COLO829 (cell line): Measurements from ENCODE around the gene NHLRC4.

Source experiments
- DNase-seq: peaks from one replicate; pipeline ENCODE4 v3.0.0; 2012; ENCODE audit warnings: low spot score

NHLRC4 gene

GRCh38 chr16:598823-599739 is 32.3 kb downstream of the NHLRC4 start:
- DNase-seq, result no peak

- DNase-seq, result no peak
Observed at GRCh38 chr16:600781-601180, 34.0 kb downstream of the NHLRC4 start.

GRCh38 chr16:603933-604332 is 37.1 kb downstream of the NHLRC4 start:
- no peak for DNase-seq

GRCh38 chr16:606656-607307 is 40.0 kb downstream of the NHLRC4 start:
- DNase-seq, result no peak

GRCh38 chr16:608019-608418 is 41.2 kb downstream of the NHLRC4 start:
- DNase-seq, result no peak

- DNase-seq, result no peak
Observed at GRCh38 chr16:609316-609715, 42.5 kb downstream of the NHLRC4 start.

GRCh38 chr16:609984-610383 is 43.2 kb downstream of the NHLRC4 start:
- no peak for DNase-seq

- DNase-seq, result no peak
Observed at GRCh38 chr16:610513-611381, 43.9 kb downstream of the NHLRC4 start.

GRCh38 chr16:615122-615521 is 48.3 kb downstream of the NHLRC4 start:
- no peak for DNase-seq

- no peak for DNase-seq
Observed at GRCh38 chr16:616733-617586, 50.2 kb downstream of the NHLRC4 start.

- no peak for DNase-seq
Observed at GRCh38 chr16:617855-618254, 51.0 kb downstream of the NHLRC4 start.
